Stimulated activated CD4-positive, alpha-beta T cell treated with anti-CD3 and anti-CD28 coated beads, TNF-alpha, amount 100 ng/mL, for 48 hours (primary cell): ENCODE data around the gene SCN3B.
A peak's percentile ranks its signal among the peaks of the same experiment; 100 is the strongest.

Experiments
- DNase-seq, 3 donors: peaks; one replicate each; pipeline ENCODE4 v3.0.0-alpha.2; 2020; ENCODE audit warnings: low read depth in 3 of 3

Gene SCN3B

DNA sequence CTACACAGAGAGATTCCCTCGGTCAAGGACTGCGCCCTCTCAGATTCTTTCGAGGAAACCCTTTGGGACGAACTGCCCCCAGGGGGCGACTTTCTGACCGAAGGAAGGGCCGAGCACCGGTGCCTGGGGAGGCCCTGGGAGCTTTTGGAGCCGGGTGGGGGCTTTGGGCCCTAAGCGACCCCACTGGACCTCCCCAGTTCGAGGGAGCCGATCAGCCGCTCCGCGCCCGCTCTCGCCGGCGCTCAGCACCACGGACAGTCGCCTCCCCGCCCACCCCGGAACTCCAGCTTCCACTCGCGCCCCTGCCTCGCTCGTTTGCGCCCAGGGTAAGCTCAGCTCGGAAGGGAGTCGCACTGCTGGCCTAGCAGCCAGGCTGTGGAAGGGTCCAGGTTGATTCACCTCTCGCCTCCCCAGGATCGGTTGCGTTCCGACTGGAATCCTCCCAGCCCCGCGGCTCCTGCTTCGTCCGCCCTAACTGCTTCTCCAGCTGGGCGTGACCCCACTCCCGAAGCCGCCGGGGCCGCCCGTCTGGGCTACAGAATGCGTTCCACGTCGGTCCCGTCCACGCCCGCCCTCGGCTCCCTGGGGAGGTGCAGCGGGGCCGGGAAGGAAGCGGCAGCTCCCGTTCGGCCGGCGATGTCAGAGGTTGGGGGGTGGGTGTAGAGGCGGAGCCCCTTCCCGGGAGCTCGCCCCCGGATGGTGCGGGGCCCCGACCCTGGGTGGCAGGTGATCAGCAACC, 428 bp downstream of the SCN3B start:
- no peak for DNase-seq

DNA sequence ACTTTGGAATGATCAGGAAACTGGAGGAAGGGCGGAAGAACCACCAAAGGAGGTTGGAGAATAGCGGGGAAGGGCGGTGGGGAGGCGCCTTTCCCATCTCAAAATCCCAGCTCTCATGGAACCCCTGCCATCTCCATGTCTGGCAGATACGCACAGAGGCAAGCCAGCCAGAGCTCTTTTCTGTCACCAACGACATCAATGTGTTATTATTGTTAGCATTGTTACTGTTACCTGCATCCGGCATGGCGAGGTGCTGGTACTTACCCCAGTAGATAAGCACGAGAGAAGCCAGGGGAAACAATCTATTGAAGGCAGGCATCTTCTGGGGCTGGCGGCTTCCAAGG, 969 bp downstream of the SCN3B start:
- DNase-seq = no peak

DNA sequence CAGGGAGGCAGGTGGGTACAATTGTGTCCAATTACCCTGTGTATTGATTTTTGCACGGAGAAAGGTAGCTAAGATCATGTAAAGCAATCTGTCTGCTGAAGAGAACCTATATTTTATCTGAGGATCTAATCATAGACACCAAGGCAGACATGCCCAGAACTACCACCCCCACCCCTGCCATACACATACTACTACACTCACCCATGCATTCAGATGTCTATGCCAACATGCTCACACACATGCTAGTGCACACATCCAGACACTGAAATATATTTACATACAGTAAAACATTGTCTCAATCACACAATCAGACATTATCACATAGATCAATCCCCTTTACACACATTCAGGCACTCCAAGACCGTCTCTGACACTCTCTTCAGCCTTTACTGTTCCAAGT, 1.8 kb downstream of the SCN3B start:
- no peak for DNase-seq

DNA sequence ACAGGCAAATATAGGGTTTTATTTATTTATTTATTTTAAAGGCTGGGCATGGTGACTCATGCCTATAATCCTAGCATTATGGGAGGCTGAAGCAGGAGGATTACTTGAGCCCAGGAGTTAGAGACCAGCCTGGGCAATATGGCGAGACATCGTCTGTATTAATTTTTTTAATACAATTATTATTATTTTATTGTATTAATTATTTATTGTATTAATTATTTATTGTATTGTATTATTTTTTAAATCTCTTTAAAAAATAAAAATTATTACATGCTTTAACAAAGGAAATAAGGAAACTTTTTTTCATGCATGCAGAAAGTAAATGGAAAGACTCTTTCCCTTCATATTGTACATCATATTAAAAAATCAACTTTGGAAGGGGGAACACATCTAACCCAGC, 3.5 kb downstream of the SCN3B start:
- DNase-seq = no peak

DNA sequence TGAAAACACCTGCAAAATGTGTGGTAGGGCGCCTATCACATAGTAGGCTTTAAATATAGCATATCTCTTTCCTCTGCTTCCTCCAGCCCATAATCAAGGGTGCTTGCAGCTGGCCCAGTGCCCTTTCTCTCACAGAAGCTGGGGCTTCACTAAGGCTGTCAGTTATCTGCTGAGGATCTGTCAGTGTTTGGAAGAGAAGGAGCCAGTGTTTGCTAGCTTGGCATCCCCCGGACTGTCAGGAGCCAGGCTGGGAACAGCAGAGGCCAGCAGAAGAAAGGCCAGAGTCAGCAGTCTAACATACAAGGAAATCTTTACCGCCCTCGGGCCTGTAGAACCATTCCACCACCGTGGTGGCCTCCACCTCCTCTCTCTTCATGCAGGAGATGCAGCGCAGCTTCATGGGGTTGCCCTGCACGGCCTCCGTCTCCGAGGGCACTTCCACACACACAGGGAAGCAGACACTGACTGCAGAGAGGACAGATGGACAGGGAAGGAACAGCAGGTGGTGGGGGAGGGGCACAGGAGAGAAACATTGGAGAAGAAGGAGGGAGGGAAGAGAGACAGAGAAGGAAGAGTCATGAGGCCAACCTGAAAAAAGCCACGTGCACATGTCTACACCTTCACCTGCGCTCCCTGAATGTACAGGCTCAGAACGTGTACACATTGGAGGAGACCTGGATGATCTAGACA, 9.0 kb downstream of the SCN3B start:
- no peak for DNase-seq

DNA sequence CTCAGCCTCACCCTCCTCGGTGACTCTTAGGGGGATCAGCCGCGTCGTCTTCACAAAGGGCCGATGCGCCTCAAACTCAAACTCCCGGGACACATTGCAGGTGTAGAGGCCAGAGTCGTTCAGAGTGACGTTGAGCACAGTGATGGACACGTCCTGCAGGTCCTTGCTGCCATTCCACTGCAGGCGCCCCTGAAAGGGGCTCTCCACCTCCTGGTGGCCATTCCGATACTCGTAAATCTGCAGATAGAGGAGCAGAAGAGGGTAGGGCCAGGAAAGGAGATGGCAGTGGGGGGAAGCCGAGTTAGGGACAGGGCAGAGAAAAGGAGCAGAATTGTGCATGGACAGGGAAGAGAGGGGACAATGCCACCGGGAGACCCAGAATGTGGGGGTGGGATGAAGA, 12.0 kb downstream of the SCN3B start:
- DNase-seq = no peak

DNA sequence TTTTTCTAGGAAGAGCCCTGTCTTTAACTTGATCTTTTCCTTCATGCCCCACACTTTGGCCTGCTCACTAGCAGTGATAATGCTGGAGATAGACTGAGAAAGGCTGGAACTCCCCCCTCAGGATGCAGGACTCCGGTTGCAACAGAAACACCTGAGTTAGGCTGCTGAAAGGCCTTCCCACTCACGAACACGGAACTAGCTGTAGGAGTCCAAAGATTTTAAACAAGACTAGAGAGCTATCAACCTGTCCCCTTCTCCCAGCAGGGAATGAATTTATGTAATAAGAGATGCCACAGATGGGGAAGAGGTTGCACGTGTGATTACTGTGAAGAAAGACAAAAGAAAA, 13.0 kb downstream of the SCN3B start:
- DNase-seq = no peak

DNA sequence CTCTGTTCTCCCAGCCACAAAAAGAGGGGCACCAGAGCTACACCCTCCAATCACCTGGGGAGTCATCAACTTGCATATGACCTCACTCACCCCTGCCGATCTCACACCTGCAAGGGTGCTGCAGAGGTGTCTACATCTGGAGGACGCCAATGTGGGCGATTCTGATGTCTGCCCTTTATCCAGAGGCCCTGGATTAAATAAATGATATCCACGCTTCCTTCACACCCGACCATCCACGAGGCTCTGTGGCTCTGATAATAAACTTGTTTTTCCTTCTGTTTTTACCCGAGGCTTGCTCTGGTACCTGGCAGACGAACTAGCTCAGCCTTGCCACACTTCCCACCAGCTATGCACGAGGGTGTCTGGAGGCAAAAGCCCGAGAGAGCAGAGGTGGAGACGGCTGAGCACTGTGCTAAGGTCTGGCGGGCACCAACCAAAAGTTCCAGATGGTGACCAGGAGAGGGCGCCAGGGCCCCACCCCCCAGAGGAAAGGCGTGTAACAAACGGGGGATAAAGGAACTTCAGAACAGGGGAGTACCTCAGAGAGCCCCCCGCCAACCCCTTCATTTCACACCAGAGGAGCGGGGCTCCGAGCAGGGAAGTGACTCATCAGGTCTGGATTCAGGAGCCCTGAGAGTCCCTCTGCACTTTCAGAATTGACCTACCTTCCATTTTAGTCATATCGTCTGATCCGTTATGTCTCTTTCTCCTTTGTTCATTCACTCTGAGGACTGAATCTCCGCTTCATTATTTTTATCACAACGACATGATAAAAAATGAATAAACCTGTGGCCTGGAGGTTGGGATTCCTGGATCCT, 13.5 kb downstream of the SCN3B start:
- peak in 2 of 3 donors; percentile 12 to 25 for DNase-seq

DNA sequence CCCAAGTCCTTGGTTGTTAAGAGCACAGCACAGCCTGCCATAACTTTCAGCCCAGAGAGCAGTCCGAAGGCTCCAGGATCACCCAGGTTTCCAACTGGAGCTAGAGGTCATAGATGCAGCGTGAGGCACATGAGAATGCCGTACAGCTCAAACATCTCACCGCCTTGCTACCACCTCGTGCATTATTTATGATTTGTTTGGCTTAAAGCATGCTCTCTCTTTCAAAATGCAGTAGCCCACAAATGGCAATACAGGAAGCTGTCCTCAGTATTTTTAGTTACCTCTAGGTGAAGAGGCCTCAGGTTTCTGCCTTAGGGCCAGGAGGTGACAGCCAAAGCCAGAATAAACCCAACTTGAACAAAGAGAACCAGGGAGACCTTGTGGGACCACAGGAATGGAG, 14.4 kb downstream of the SCN3B start:
- no peak for DNase-seq

DNA sequence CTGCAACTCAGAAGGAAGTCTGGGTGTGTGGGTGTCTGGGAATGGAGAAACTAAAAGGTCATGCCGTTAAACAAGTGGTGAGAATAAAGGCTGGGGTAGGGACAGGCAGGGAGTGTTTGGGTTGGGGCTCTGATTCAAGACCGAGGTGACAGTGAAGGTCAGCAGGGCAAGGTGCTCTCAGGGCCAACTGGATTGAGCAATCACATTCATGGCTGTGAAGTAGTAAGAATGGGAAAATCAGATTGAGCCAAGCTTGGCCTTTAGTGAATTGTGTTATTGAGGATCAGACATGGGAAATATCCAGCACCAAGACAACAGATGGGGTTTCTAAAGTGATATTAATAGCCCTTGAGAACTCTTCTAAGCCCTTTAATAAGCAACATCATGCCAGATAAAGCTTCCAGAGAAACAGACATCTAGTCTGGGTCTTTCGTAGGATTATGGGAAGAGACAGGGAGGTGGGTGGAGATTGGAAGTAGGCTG, 24.3 kb downstream of the SCN3B start:
- DNase-seq = no peak

DNA sequence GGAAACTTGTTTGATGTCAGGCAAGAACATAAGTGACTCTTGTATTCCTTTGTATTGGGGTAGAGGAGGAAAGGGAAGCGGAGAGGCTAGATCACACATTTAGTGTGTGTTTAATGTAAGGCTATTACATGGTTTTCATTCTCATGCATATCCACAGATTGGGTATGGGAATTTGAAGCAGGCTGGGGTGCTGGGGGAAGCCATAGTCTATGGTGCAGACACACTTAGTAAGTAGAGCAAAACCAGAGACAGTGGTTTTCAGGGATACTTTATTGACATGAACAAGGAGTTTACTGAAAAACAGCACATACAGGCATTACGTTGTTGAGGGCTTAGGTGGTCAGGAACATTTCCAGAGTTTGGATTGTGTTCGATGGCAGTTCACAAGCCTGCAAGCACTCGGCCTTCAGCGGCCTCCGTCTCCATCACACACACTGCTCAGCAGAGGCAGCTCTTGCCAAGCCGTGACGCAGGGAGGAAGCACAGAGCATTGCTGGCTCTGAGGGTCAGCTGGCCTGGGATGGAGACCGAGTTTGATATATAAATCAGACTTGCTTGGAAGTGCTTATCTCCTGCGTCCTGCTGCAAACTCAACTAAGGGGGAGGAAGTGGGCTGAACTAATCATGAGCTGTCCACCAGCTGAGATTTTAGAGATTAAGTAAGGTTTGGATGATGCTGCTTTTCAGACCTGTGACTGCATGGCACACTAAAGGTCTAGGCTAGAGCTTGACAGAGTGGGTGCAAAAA, 25.3 kb downstream of the SCN3B start:
- DNase-seq = no peak

DNA sequence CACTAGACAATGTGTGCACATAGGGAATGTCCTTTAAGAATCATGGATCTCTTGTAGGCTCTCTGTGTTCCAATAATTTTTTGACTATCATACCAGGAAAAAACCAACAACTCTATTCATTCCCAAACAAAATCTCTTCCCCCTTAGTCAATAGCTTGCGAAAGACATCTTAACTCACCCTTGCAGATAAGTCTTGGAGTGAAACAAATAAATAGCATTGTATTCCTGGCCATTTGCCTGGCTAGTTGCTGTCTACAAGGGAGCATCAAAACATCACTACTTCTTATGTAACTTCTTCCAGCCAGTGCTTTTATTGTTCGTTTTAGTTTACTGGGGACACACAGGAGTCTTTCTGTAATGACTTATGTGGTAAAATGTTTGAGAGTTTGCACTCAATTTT, 29.4 kb downstream of the SCN3B start:
- no peak for DNase-seq

DNA sequence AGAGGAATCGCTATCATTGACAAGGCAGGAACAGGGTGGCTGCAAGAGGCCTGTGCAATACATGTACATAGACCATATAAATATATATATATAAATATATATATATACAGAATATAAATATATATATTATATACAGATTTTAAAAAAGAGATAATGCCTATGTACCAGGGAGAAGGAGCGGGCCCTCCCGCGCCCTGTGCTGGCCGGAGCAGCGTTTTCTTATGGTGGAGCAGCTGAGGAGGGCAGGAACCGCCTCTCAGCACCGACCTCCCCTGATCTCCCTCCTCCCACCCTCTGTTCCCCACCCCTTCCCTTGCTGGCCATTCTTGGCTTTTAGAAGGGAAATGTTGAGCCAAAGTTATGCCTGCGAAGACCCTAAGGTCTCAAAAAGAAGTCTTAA, 31.8 kb downstream of the SCN3B start:
- DNase-seq = no peak

DNA sequence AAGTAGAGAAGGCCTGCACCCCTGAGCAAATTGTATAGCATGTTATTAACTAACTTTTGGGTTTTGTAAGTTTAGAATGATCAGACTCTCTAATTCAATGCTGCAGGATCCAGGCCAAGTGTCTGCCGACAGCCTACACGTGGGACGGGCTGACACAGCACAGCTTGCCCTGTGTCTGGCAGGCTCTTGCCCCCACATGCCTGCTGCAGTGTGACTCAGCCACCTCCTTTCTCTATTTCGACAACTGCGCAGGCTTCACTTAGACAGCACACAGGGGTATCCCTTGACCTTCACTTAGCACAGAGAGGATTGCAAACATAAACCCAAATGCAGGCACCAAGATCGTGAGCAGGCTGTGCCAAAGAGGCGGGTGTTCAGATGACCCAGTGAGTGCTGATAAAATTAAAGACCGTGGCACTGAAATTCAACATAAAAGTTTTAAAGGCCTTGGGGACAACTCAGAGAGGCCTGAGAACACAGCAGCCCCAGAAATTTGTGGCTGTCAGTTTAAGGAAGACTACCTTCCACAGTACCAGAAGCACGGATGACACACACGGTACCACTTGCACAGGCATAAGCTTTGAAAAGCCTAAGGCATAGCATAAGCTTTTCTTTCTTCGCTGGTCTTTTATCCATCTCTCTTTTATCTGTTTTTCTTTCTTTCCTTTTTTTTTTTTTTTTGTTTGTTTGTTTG, 37.8 kb downstream of the SCN3B start:
- no peak for DNase-seq

DNA sequence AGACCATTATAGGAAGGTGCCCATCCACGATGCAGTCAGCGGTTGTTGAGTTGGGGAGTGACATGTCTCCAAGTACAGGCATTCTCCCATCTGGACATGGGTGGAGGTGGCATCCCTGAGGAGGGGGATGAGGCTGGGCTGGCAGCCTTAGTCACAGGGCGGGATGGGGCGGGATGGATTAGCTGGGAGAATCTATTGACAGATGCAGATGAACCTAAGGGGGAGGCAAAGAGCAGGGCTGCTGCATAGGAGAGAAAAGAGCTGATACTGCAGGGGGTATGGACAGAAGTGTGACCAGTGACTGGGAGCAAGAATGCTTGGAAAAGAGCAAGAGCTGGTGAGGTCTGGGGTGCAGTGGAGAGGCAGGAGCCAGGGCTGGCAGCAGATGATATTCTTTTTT, 42.7 kb downstream of the SCN3B start:
- DNase-seq = no peak

DNA sequence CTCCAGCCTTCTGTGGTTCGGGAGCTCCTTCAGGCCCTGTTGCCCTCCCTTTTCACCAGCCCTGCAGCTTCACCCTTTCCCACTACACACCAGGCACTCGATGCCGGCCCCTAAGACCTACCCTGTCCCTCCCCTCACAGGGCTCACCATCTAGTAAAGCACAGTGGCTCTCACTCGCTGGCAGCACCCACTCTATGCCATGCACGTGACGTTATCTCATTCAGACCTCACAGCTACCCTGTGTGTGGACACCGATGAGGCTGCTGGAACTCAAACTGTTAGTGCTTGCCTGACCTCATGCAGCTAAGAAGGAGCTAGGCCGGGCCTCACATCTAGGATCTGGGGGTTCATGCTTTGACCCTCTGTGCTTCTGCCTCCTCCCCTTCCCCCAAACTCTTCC, 45.5 kb downstream of the SCN3B start:
- DNase-seq = no peak

DNA sequence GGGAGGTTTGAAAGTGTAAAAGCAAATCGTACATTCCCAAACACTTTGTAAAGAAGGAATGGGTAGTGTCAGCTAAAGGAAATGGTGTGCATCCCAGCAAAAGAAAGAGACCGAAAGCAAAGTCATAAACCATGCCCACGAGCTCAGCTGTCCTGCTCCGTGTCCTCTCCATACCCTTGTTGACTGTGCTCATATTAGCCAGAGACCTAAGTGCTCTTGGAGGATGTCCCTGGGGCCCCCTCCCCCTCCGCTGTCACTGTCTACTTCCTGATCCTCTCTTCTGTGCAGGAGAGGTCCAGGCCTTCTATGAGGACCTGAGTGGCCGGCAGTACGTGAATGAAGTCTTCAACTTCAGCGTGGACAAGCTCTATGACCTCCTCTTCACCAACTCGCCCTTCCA, 46.1 kb downstream of the SCN3B start:
- DNase-seq = no peak

DNA sequence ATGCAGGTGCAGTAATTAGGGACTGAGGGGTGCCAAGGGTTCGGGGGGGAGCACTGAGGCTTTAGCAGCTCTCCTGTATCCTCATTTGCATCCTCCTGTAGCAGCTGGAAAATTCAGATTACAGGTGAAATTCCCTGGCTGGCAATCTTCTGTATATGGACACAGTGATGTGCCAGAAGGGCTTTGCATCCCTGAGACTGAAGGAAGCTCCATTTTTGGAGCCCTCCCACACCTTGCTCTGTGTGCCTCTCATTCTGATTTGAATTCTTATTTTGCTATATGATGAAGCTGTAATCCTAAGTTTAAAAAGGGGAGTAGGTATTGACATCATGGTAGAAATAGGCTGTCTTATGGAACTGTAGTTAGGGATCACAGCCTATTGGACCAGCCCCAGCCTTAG, 46.6 kb downstream of the SCN3B start:
- no peak for DNase-seq

DNA sequence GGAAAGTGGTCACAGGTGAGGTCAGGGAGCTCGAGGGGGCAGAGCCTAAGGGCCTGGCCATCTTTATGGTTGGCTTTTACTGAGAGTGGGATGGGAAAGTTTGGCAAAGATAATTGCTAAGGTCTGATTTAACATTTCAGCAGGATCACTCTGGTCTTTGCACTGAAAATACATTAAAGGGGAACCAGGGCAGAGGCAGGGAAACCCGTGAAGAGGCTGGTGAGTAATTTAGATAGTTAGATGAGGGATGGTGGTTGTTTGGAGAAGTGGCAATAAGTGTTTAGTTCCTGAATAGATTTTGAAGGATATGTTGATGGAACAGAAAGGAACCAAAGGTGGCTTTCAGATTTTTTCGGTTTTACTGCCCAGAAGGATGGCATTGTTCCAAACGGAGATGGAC, 50.8 kb downstream of the SCN3B start:
- DNase-seq = no peak

DNA sequence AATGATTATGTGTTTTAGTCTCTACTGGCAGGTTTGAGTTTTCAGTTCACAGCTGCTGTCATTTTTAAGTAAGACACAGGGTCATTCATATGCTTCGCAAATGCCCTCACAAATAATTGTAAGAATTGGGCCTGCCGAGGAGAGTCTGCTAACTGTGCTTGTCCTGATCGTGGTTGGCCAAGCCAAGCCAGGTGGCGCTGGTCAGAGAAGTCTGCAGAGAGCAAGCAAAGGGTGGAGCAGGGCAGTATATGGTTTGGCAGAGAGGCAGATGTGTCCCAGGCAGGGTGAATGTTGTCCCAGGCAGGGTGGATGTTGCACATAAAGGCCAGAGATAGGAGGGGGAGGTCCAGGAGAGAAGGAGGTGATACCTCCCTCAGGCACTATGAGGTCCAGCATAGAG, 52.7 kb downstream of the SCN3B start:
- no peak for DNase-seq

DNA sequence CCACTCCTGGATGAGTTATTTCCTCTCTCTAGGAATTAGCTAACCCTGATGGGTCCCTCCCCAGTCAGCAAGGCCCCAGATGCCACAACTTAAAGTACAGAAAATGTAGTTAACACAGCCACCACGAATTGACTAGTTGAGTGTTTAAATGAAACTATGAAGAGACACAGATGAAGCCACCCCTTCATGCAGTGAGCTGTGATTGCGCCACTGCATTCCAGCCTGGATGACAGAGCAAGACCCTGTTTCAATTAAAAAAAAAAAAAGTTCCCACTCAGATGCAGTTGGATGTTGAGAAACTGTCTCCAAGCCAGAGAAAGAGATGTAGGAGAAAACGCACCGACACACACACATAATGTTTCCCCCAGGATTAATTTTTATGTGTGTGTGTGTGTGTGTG, 53.3 kb downstream of the SCN3B start:
- no peak for DNase-seq

DNA sequence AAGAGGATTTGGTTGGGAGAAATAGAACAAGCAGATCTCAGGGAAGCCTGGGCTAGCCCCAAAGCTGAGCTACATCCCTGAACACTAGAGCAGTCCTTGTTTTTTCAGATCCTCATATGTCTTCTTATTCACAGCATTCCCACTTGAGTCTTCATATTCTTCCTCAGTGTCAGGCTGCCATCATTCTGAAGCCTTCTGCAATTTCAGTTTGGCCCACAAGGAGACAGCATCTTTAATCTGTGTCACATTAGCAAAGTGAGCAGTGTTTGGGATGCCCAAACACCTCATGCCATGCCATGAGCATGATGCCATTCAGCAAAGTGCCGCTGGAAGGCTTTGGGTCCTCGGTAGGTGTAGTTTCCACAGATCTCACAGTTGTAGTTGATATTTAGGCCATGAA, 56.6 kb downstream of the SCN3B start:
- DNase-seq = no peak
